PC-9 (cell line): Measurements from ENCODE around the gene OR6N1.

Source experiments
- CTCF ChIP-seq: fragments of 200-600 bp; sonication (generic); conservative IDR thresholded peaks from 2 replicates; pipeline ENCODE4 v1.6.1; 2017; ENCODE audit warnings: mixed run types, antibody characterized with exemption, mild to moderate bottlenecking, moderate library complexity
- EZH2 ChIP-seq: fragments of 200-600 bp; sonication (generic); IDR thresholded peaks from 2 replicates; pipeline ENCODE4 v1.8.0; 2017; ENCODE audit warnings: antibody characterized with exemption, low read depth

GRCh38 chr1:158735848-158736247 is 36.1 kb downstream of the OR6N1 start:
- TF ChIP-seq CTCF (no peak), EZH2 (no peak)
